ENCODE data around the gene TACR2. TPM values are rescaled to one million over a fixed set of nuclear protein-coding genes. Genes with fewer than 3 reads are reported as not detected.

TACR2 gene
- total and polyA plus RNA-seq, 2 experiments from 2014 or later, result 0.53 TPM; not detected in 1

- no peak overlapping the region for H3K4me3 ChIP-seq
- no peak overlapping the region for H3K27ac ChIP-seq
- no peaks in the 10 kb centered on the region for H3K27me3 ChIP-seq
- peaks cover 20% of the 10 kb centered on the region for H3K4me1 ChIP-seq (ENCODE audit: low read depth)
- DNase-seq (ENCODE audit: low read depth in 1 of 2, low spot score in 1 of 2), result peak in 1 of 2 donors; percentile 43
- TF ChIP-seq, protein P1, sequence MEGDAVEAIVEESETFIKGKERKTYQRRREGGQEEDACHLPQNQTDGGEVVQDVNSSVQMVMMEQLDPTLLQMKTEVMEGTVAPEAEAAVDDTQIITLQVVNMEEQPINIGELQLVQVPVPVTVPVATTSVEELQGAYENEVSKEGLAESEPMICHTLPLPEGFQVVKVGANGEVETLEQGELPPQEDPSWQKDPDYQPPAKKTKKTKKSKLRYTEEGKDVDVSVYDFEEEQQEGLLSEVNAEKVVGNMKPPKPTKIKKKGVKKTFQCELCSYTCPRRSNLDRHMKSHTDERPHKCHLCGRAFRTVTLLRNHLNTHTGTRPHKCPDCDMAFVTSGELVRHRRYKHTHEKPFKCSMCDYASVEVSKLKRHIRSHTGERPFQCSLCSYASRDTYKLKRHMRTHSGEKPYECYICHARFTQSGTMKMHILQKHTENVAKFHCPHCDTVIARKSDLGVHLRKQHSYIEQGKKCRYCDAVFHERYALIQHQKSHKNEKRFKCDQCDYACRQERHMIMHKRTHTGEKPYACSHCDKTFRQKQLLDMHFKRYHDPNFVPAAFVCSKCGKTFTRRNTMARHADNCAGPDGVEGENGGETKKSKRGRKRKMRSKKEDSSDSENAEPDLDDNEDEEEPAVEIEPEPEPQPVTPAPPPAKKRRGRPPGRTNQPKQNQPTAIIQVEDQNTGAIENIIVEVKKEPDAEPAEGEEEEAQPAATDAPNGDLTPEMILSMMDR (IDR thresholded peaks at IDR 0.05; ENCODE audit: low read depth, low read length), result no peak
- H3K36me3 ChIP-seq, result no peaks in the 10 kb centered on the region
- H3K9me3 ChIP-seq (ENCODE audit: low read depth), result no peaks in the 10 kb centered on the region
Measured at GRCh38 chr10:69438536-69439349, 22.0 kb upstream of the TACR2 start.

- H3K27ac ChIP-seq, result no peak overlapping the region
- TF ChIP-seq, protein P1 (IDR thresholded peaks at IDR 0.05; ENCODE audit: low read depth, low read length), result no peak
- H3K4me3 ChIP-seq, result no peak overlapping the region
- H3K4me1 ChIP-seq (ENCODE audit: low read depth), result peaks cover 20% of the 10 kb centered on the region
- H3K36me3 ChIP-seq, result no peaks in the 10 kb centered on the region
- no peaks in the 10 kb centered on the region for H3K9me3 ChIP-seq (ENCODE audit: low read depth)
- no peak for DNase-seq (ENCODE audit: low read depth in 1 of 2, low spot score in 1 of 2)
- H3K27me3 ChIP-seq, result no peaks in the 10 kb centered on the region
Measured at GRCh38 chr10:69437321-69438259, 20.9 kb upstream of the TACR2 start.

- Histone ChIP-seq H3K27ac (no peak overlapping the region), H3K9me3 (ENCODE audit: low read depth) (no peaks in the 10 kb centered on the region), H3K4me3 (no peak overlapping the region), H3K36me3 (no peaks in the 10 kb centered on the region), H3K27me3 (no peaks in the 10 kb centered on the region), H3K4me1 (ENCODE audit: low read depth) (peaks cover 20% of the 10 kb centered on the region)
- TF ChIP-seq, protein P1 (IDR thresholded peaks at IDR 0.05; ENCODE audit: low read depth, low read length), result no peak
- DNase-seq (ENCODE audit: low read depth in 1 of 2, low spot score in 1 of 2), result no peak
Measured at GRCh38 chr10:69435966-69436520, 19.3 kb upstream of the TACR2 start.

GRCh38 chr10:69434926-69435325, 18.2 kb upstream of the TACR2 start:
- Histone ChIP-seq H3K27me3 (no peaks in the 10 kb centered on the region), H3K9me3 (ENCODE audit: low read depth) (no peaks in the 10 kb centered on the region), H3K27ac (no peak overlapping the region), H3K4me1 (ENCODE audit: low read depth) (peaks cover 14% of the 10 kb centered on the region), H3K4me3 (no peak overlapping the region), H3K36me3 (no peaks in the 10 kb centered on the region)
- TF ChIP-seq, protein P1 (IDR thresholded peaks at IDR 0.05; ENCODE audit: low read depth, low read length), result no peak
- no peak for DNase-seq (ENCODE audit: low read depth in 1 of 2, low spot score in 1 of 2)

- no peaks in the 10 kb centered on the region for H3K9me3 ChIP-seq (ENCODE audit: low read depth)
- H3K4me3 ChIP-seq, result no peak overlapping the region
- DNase-seq (ENCODE audit: low read depth in 1 of 2, low spot score in 1 of 2), result peak in 1 of 2 donors; percentile 60
- H3K36me3 ChIP-seq, result no peaks in the 10 kb centered on the region
- TF ChIP-seq, protein P1 (IDR thresholded peaks at IDR 0.05; ENCODE audit: low read depth, low read length), result no peak
- no peaks in the 10 kb centered on the region for H3K27me3 ChIP-seq
- peaks cover 6% of the 10 kb centered on the region for H3K4me1 ChIP-seq (ENCODE audit: low read depth)
- H3K27ac ChIP-seq, result no peak overlapping the region
Measured at GRCh38 chr10:69434169-69434568, 17.5 kb upstream of the TACR2 start.

Measured in cardiac muscle cell (in vitro differentiated cells and primary cell).